IPS-18a (cell line): ENCODE results near the gene BLOC1S5.

Experiments
- H3K27ac ChIP-seq: one replicate; pipeline ENCODE4 v1.5.1; 2013; ENCODE audit warnings: low read length
- H3K27me3 ChIP-seq: one replicate; pipeline ENCODE4 v1.6.1; 2013; ENCODE audit warnings: mild to moderate bottlenecking, low read length; ENCODE audit not compliant: control insufficient read depth, insufficient read depth
- H3K36me3 ChIP-seq: one replicate; pipeline ENCODE4 v1.6.1; 2013; ENCODE audit warnings: low read depth, low read length; ENCODE audit not compliant: control insufficient read depth
- H3K4me1 ChIP-seq: one replicate; pipeline ENCODE4 v1.6.1; 2013; ENCODE audit warnings: low read depth, low read length; ENCODE audit not compliant: control insufficient read depth
- H3K4me3 ChIP-seq: one replicate; pipeline ENCODE4 v1.5.1; 2013; ENCODE audit warnings: low read length
- H3K9ac ChIP-seq: one replicate; pipeline ENCODE4 v1.6.1; 2013; ENCODE audit warnings: mild to moderate bottlenecking, low read length, moderate library complexity
- H3K9me3 ChIP-seq: one replicate; pipeline ENCODE4 v1.6.1; 2013; ENCODE audit warnings: low read depth, low read length; ENCODE audit not compliant: control insufficient read depth

BLOC1S5 gene

GRCh38 chr6:8027965-8028651, 36.1 kb downstream of the BLOC1S5 start:
- Histone ChIP-seq H3K4me3 (no peak overlapping the region), H3K9me3 (no peaks in the 10 kb centered on the region), H3K27ac (no peak overlapping the region), H3K9ac (no peak overlapping the region), H3K4me1 (no peaks in the 10 kb centered on the region), H3K36me3 (peaks cover 4% of the 10 kb centered on the region), H3K27me3 (no peaks in the 10 kb centered on the region)

DNA sequence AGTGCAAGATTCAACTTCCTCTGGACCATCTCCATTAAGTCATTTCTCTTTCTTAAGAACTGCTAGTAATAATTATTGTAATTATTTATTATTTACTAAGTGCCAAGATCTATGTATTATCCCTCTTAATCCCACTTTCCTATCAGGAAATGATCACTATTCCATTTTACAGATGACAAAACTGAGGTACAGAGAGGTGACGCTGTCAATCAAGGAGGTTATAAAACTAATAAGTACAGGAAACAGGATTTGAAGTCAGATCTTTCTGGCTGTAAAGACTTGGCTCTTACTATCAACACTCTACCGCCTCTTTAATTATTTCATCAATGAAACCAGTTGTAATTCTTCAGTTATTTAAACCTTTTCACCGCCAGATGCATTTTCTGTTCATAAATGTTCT, 37.4 kb downstream of the BLOC1S5 start:
- Histone ChIP-seq H3K9me3 (no peaks in the 10 kb centered on the region), H3K27ac (no peak overlapping the region), H3K27me3 (no peaks in the 10 kb centered on the region), H3K4me1 (no peaks in the 10 kb centered on the region), H3K36me3 (peaks cover 4% of the 10 kb centered on the region), H3K9ac (no peak overlapping the region), H3K4me3 (no peak overlapping the region)

DNA sequence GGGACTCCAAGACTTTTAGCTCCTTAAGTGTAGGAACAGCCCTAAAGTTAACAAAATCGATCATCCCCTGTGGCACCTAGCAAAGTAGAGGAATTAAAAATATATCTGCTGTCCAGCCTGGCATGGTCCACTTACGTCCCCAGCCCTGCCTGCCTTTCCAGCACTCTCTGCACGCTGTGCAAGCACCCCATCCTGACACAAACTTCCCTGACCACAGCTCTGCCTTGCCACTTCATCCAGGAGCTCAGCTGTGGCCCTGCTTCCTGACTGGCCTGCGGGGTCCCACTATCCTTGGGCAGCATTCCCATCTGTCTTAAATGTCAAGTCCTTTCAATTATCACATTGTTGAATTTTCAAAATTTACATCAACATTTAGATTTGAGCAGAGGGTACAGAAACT, 39.0 kb downstream of the BLOC1S5 start:
- H3K9ac ChIP-seq = no peak overlapping the region
- H3K27ac ChIP-seq = no peak overlapping the region
- H3K4me1 ChIP-seq = no peaks in the 10 kb centered on the region
- no peaks in the 10 kb centered on the region for H3K9me3 ChIP-seq
- no peak overlapping the region for H3K4me3 ChIP-seq
- H3K27me3 ChIP-seq = no peaks in the 10 kb centered on the region
- H3K36me3 ChIP-seq = peaks cover 4% of the 10 kb centered on the region

DNA sequence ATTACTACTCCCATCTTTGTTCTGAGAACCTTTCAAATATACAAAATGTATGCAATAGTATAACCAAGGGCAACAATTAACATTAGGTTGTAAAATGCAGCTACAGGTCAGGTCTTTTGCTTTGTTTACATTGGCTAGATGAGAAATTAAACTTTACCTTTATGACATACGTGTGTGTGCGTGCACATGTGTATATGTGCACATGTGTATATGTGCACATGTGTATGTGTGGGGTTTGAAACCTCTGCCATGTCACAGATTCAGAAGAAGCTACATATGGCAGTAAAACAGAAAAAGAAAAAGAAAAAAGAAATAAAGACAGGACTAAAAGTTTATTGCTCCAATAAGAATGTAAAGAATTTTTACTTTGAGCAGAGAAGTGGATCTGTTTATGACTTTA, 40.6 kb downstream of the BLOC1S5 start:
- Histone ChIP-seq H3K4me3 (no peak overlapping the region), H3K27me3 (no peaks in the 10 kb centered on the region), H3K27ac (no peak overlapping the region), H3K4me1 (peaks cover 3% of the 10 kb centered on the region), H3K9ac (no peak overlapping the region), H3K9me3 (no peaks in the 10 kb centered on the region), H3K36me3 (peaks cover 4% of the 10 kb centered on the region)

GRCh38 chr6:8020083-8020482, 44.1 kb downstream of the BLOC1S5 start:
- no peaks in the 10 kb centered on the region for H3K9me3 ChIP-seq
- H3K4me1 ChIP-seq = peaks cover 6% of the 10 kb centered on the region
- H3K9ac ChIP-seq = no peak overlapping the region
- H3K36me3 ChIP-seq = peaks cover 6% of the 10 kb centered on the region
- no peak overlapping the region for H3K27ac ChIP-seq
- no peaks in the 10 kb centered on the region for H3K27me3 ChIP-seq
- no peak overlapping the region for H3K4me3 ChIP-seq

DNA sequence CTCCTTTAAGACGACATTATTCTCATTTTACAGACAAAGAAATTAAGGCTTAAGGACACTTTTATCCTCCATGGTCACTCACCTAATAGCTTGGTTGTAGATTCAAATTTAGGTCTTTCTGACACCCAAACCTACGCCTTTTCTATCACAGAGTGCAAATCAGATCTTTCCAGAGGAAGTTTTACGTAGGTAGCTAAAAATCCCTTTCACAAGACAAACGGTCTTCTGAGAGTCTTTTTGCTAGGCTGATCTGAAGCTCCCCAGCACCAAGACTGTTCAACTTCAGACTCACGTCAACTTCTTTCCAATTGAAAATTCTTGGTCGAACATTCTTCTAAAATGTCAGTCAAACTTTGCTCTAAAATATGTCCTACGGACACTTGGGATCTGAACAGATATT, 46.5 kb downstream of the BLOC1S5 start:
- Histone ChIP-seq H3K9me3 (no peaks in the 10 kb centered on the region), H3K27me3 (no peaks in the 10 kb centered on the region), H3K9ac (no peak overlapping the region), H3K4me1 (peaks cover 6% of the 10 kb centered on the region), H3K4me3 (no peak overlapping the region), H3K36me3 (peaks cover 12% of the 10 kb centered on the region), H3K27ac (no peak overlapping the region)

DNA sequence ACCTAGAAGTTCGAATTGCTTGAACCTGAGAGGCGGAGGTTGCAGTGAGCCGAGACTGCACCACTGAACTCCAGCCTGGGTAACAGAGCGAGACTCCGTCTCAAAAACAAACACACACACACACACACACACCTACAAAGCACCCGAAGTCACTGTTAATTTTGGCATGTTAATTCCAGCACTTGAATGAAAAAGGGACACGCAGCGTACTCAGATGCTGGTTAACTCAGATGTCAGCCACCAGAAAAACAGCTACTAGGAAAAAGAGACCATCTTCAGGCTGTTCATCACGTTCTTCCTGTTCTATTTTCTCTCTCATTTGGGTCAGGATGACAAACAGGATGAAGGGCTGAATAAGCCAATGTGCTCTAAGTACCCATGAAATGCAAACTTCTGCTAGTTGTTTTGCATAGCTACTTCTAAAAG, 46.9 kb downstream of the BLOC1S5 start:
- H3K27ac ChIP-seq = no peak overlapping the region
- no peaks in the 10 kb centered on the region for H3K27me3 ChIP-seq
- peaks cover 6% of the 10 kb centered on the region for H3K4me1 ChIP-seq
- no peak overlapping the region for H3K4me3 ChIP-seq
- H3K9me3 ChIP-seq = no peaks in the 10 kb centered on the region
- H3K36me3 ChIP-seq = peaks cover 12% of the 10 kb centered on the region
- H3K9ac ChIP-seq = no peak overlapping the region

GRCh38 chr6:8014947-8015346, 49.2 kb downstream of the BLOC1S5 start:
- peaks cover 12% of the 10 kb centered on the region for H3K36me3 ChIP-seq
- no peaks in the 10 kb centered on the region for H3K27me3 ChIP-seq
- H3K4me3 ChIP-seq = no peak overlapping the region
- H3K9me3 ChIP-seq = no peaks in the 10 kb centered on the region
- H3K9ac ChIP-seq = no peak overlapping the region
- no peak overlapping the region for H3K27ac ChIP-seq
- H3K4me1 ChIP-seq = peaks cover 6% of the 10 kb centered on the region

DNA sequence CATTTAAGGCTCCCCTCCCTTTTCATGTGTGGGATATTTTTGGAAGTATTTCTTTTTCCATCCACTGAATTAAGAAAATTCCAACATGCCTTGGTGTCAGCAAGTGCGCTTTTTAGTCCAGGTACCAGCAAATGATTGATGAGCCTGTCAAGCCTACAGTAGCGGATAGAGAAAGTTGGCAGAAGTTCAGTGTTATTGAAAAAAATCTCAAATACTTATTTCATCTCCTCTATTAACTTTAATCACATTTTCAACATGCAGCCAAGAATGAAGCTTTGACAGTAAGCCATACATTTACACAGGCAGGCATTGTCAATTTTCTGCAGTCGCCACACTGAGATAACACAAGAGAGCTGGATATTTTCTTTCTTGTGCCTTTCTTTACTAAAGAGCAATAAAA, 50.4 kb downstream of the BLOC1S5 start:
- H3K27ac ChIP-seq = no peak overlapping the region
- H3K36me3 ChIP-seq = peaks cover 12% of the 10 kb centered on the region
- no peak overlapping the region for H3K9ac ChIP-seq

DNA sequence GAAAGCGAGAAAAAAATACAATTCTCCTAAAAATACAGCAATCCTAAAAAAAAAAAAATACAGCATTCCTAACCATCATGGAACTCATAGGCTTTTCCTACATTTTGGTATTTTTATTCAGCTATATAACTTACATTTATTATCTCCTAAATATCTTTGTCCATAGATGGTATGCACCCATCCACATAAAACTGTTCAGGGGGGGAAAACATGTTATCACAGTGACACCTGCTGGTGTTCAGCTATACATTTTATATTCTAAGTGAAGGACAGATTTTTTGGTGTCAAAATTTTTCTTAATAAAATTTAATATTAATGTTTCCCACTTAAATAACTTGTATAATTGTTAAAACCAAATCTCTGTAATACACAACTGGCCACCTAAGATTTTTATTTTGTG, 58.0 kb downstream of the BLOC1S5 start:
- Histone ChIP-seq H3K4me1 (no peaks in the 10 kb centered on the region), H3K9me3 (no peaks in the 10 kb centered on the region), H3K9ac (no peak overlapping the region), H3K36me3 (no peaks in the 10 kb centered on the region), H3K27me3 (no peaks in the 10 kb centered on the region), H3K4me3 (no peak overlapping the region), H3K27ac (no peak overlapping the region)

More for the DNA sequence above, 50.4 kb downstream of the BLOC1S5 start:
- Histone ChIP-seq H3K9me3 (no peaks in the 10 kb centered on the region), H3K27me3 (no peaks in the 10 kb centered on the region), H3K4me3 (no peak overlapping the region), H3K4me1 (peaks cover 4% of the 10 kb centered on the region)

GRCh38 chr6:8005136-8005535, 59.1 kb downstream of the BLOC1S5 start:
- no peaks in the 10 kb centered on the region for H3K27me3 ChIP-seq
- H3K9me3 ChIP-seq = no peaks in the 10 kb centered on the region
- no peak overlapping the region for H3K9ac ChIP-seq
- H3K27ac ChIP-seq = no peak overlapping the region
- H3K4me3 ChIP-seq = no peak overlapping the region
- no peaks in the 10 kb centered on the region for H3K4me1 ChIP-seq
- no peaks in the 10 kb centered on the region for H3K36me3 ChIP-seq

DNA sequence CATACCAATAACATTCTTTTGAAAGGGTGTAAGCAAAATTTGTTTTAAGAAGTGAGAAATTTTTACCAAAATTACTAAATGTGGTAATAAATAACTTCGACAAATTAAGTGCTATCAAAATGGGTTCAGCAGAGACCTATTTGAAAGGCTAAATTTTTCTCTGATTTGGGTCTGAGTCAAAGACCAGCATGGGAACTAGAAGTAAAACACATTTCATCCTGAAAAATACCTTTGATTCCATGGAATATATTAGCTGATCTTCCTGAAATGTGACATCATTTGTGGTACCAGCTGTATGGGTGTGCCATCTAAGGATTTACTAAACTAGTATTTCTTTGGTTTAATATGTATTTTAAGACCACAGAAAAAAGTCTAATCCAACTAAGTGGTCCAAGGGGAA, 63.6 kb downstream of the BLOC1S5 start:
- H3K36me3 ChIP-seq = no peaks in the 10 kb centered on the region
- H3K9me3 ChIP-seq = no peaks in the 10 kb centered on the region
- H3K4me1 ChIP-seq = no peaks in the 10 kb centered on the region
- H3K27me3 ChIP-seq = no peaks in the 10 kb centered on the region
- no peak overlapping the region for H3K9ac ChIP-seq
- H3K4me3 ChIP-seq = no peak overlapping the region
- H3K27ac ChIP-seq = no peak overlapping the region
